SK-N-MC (cell line): ENCODE results near the gene OPCML.

Experiments
- EZH2 ChIP-seq: fragments of 200-600 bp; sonication (generic); IDR thresholded peaks from one replicate; pipeline ENCODE4 v1.6.1; 2017; ENCODE audit warnings: antibody characterized with exemption
- FOXP2 ChIP-seq: optimal IDR thresholded peaks from 2 replicates; pipeline ENCODE3; 2011; ENCODE audit warnings: mild to moderate bottlenecking, moderate library complexity; ENCODE audit not compliant: insufficient read depth; ENCODE audit errors: extremely low read length, control extremely low read depth
- POLR2AphosphoS5 ChIP-seq: IDR thresholded peaks from 2 replicates; pipeline ENCODE4 v1.6.1; 2012; ENCODE audit warnings: mild to moderate bottlenecking, low read depth, low read length, borderline replicate concordance

GRCh38 chr11:132792341-132793140, 739.8 kb downstream of the OPCML start:
- TF ChIP-seq EZH2 (no peak), POLR2AphosphoS5 (no peak), FOXP2 (no peak)
